ENCODE data around the gene CELF2. TPM values are rescaled to one million over a fixed set of nuclear protein-coding genes. Genes with fewer than 3 reads are reported as not detected.
"Not testable (repeated sequence)": the region's sequence is repeated elsewhere in the genome, so short reads cannot be mapped to it uniquely, and the experiment has no call there.

CELF2 gene
- total RNA-seq, 1 donor from 2014 or later = 54.3 TPM

- H3K4me1 ChIP-seq = peaks cover 14% of the 10 kb centered on the region
- peak in 1 of 2 donors; percentile 44 for DNase-seq (ENCODE audit: extremely low spot score in 2 of 2)
- H3K27ac ChIP-seq = no peak overlapping the region
- H3K27me3 ChIP-seq = no peaks in the 10 kb centered on the region
- no peaks in the 10 kb centered on the region for H3K36me3 ChIP-seq
- no peaks in the 10 kb centered on the region for H3K9me3 ChIP-seq
- H3K4me3 ChIP-seq = no peak overlapping the region
- TF ChIP-seq CTCF (IDR thresholded peaks at IDR 0.05) = no peak
- no peak for TF ChIP-seq POLR2AphosphoS5 (IDR thresholded peaks at IDR 0.05; ENCODE audit: insufficient read depth in 1 of 2, low read depth in 1 of 2)
- no peak for TF ChIP-seq POLR2A (IDR thresholded peaks at IDR 0.05)
- intact Hi-C loops (cut with DNase I) = loop anchor here (5.0 kb wide), 1 partner anchor 878 kb away; no protein-coding TSS in a partner anchor
Measured at GRCh38 chr10:11179516-11180105, 161.9 kb downstream of the CELF2 start.

GRCh38 chr10:11180228-11180627 is 162.6 kb downstream of the CELF2 start:
- TF ChIP-seq CTCF (IDR thresholded peaks at IDR 0.05) (no peak), POLR2AphosphoS5 (IDR thresholded peaks at IDR 0.05; ENCODE audit: insufficient read depth in 1 of 2, low read depth in 1 of 2) (no peak), POLR2A (IDR thresholded peaks at IDR 0.05) (no peak)
- intact Hi-C loops (cut with DNase I) = loop anchor here (5.0 kb wide), 1 partner anchor 877 kb away; no protein-coding TSS in a partner anchor
- Histone ChIP-seq H3K4me3 (no peak overlapping the region), H3K4me1 (peaks cover 14% of the 10 kb centered on the region), H3K27ac (no peak overlapping the region), H3K27me3 (no peaks in the 10 kb centered on the region), H3K9me3 (no peaks in the 10 kb centered on the region), H3K36me3 (no peaks in the 10 kb centered on the region)
- no peak for DNase-seq (ENCODE audit: extremely low spot score in 2 of 2)

- intact Hi-C loops (cut with DNase I) = loop anchor here (5.0 kb wide), 1 partner anchor 875 kb away; no protein-coding TSS in a partner anchor
- no peaks in the 10 kb centered on the region for H3K27me3 ChIP-seq
- H3K4me3 ChIP-seq = no peak overlapping the region
- no peak for TF ChIP-seq POLR2A (IDR thresholded peaks at IDR 0.05)
- no peak for TF ChIP-seq CTCF (IDR thresholded peaks at IDR 0.05)
- TF ChIP-seq POLR2AphosphoS5 (IDR thresholded peaks at IDR 0.05; ENCODE audit: insufficient read depth in 1 of 2, low read depth in 1 of 2) = no peak
- H3K9me3 ChIP-seq = no peaks in the 10 kb centered on the region
- DNase-seq (ENCODE audit: extremely low spot score in 2 of 2) = no peak
- no peaks in the 10 kb centered on the region for H3K36me3 ChIP-seq
- H3K27ac ChIP-seq = no peak overlapping the region
- peaks cover 14% of the 10 kb centered on the region for H3K4me1 ChIP-seq
Measured at GRCh38 chr10:11181978-11182377, 164.3 kb downstream of the CELF2 start.

GRCh38 chr10:11183015-11183414 is 165.3 kb downstream of the CELF2 start:
- TF ChIP-seq POLR2AphosphoS5 (IDR thresholded peaks at IDR 0.05; ENCODE audit: insufficient read depth in 1 of 2, low read depth in 1 of 2) (no peak), POLR2A (IDR thresholded peaks at IDR 0.05) (no peak), CTCF (IDR thresholded peaks at IDR 0.05) (no peak)
- H3K27ac ChIP-seq = no peak overlapping the region
- H3K27me3 ChIP-seq = no peaks in the 10 kb centered on the region
- H3K4me3 ChIP-seq = no peak overlapping the region
- no peaks in the 10 kb centered on the region for H3K9me3 ChIP-seq
- intact Hi-C loops (cut with DNase I) = loop anchor here (5.0 kb wide), 1 partner anchor 874 kb away; no protein-coding TSS in a partner anchor
- H3K4me1 ChIP-seq = peaks cover 14% of the 10 kb centered on the region
- H3K36me3 ChIP-seq = no peaks in the 10 kb centered on the region
- no peak for DNase-seq (ENCODE audit: extremely low spot score in 2 of 2)

- no peak for TF ChIP-seq POLR2AphosphoS5 (IDR thresholded peaks at IDR 0.05; ENCODE audit: insufficient read depth in 1 of 2, low read depth in 1 of 2)
- Histone ChIP-seq H3K36me3 (no peaks in the 10 kb centered on the region), H3K4me3 (no peak overlapping the region), H3K9me3 (no peaks in the 10 kb centered on the region), H3K27me3 (no peaks in the 10 kb centered on the region), H3K4me1 (peaks cover 14% of the 10 kb centered on the region), H3K27ac (no peak overlapping the region)
- intact Hi-C loops (cut with DNase I) = loop anchor here (5.0 kb wide), 1 partner anchor 873 kb away; no protein-coding TSS in a partner anchor
- DNase-seq (ENCODE audit: extremely low spot score in 2 of 2) = no peak
Measured at GRCh38 chr10:11184093-11184492, 166.4 kb downstream of the CELF2 start.

GRCh38 chr10:11185128-11185665 is 167.5 kb downstream of the CELF2 start:
- H3K36me3 ChIP-seq; H3K4me3 ChIP-seq; H3K27me3 ChIP-seq; DNase-seq (ENCODE audit: extremely low spot score in 2 of 2); intact Hi-C loops (cut with DNase I); H3K9me3 ChIP-seq; H3K27ac ChIP-seq: not testable (repeated sequence)
- H3K4me1 ChIP-seq = peaks cover 14% of the 10 kb centered on the region

Data from vagina (tissue), 2 donors.